Ovary (tissue), 9 donors: ENCODE data around the gene CD300LF. TPM values are rescaled to one million over a fixed set of nuclear protein-coding genes. Genes with fewer than 3 reads are reported as not detected.

Experiments used
- DNase-seq, 5 donors: peaks; one replicate each; pipeline ENCODE4 v3.0.0-alpha.2; 2019 to 2020
- H3K27ac ChIP-seq, 2 donors: fragments of 200-600 bp; one replicate each; pipeline versions ENCODE4 v1.5.1 to v1.8.0; 2019 to 2022
- H3K27me3 ChIP-seq: fragments of 200-600 bp; one replicate; pipeline ENCODE4 v1.8.0; 2022
- H3K36me3 ChIP-seq: fragments of 200-600 bp; sonication (generic); one replicate; pipeline ENCODE4 v1.5.1; 2019
- H3K4me1 ChIP-seq: one replicate; pipeline ENCODE4 v1.8.1; 2013; ENCODE audit warnings: mild to moderate bottlenecking, moderate library complexity; ENCODE audit not compliant: insufficient read depth
- H3K4me3 ChIP-seq: fragments of 200-600 bp; sonication (generic); one replicate; pipeline ENCODE4 v1.5.1; 2017
- H3K9me3 ChIP-seq, 2 donors: fragments of 200-600 bp in 1 of 2; sonication (generic) in 1 of 2; one replicate each; pipeline versions ENCODE4 v1.5.1 to v1.8.1; 2013 to 2019; ENCODE audit warnings: mild to moderate bottlenecking in 1 of 2, moderate library complexity in 1 of 2
- EP300 ChIP-seq: sonication (generic); formaldehyde crosslinking; IDR thresholded peaks from one replicate; pipeline ENCODE4 v1.6.1; 2017; ENCODE audit warnings: antibody characterized with exemption
- POLR2A ChIP-seq: fragments of 450-650 bp; IDR thresholded peaks from one replicate; pipeline ENCODE4 v1.6.1; 2017; ENCODE audit warnings: antibody characterized with exemption, mild to moderate bottlenecking, moderate library complexity
- WGBS, 3 donors: extraction: QIAGEN DNeasy Blood & Tissue Kit in 1 of 3; methylation state at CpG; one replicate each; pipeline versions ENCODE4 v1.1.5 to v1.1.7; 2013 to 2017; 5-methylcytosine and 5-hydroxymethylcytosine counted together
- intact Hi-C, 4 donors: fragments of 100-400 bp; cut with DNase I; formaldehyde crosslinking; loops; one replicate each; pipeline versions ENCODE4 v1.11.0 to v1.15.1; 2022 to 2023
- polyA plus RNA-seq, 2 donors: library from polyadenylated mRNA; stranded (reverse); fragments of 200-250 nt in 1 of 2; fragments of 350-450 nt in 1 of 2; fragmentation: Illumina TruSeq in 1 of 2; extraction: RNeasy Lipid Tissue Mini Kit (QIAGEN cat#74804) in 1 of 2; gene quantifications; one replicate each; pipeline ENCODE4 v1.2.3, GENCODE V29; 2013 to 2014
- total RNA-seq, 7 donors: library from RNA; depleted of rRNA in 2 of 7; stranded (reverse); fragments of >200 nt in 2 of 7; fragmentation: NEBNext Ultra II Directional in 3 of 7; extraction: Animal tissue kit (Norgen Biotek cat#: 25700) in 3 of 7; gene quantifications; one replicate each; pipeline versions ENCODE4 v1.1.0 to v1.2.4, GENCODE V29; 2016 to 2023
- TF ChIP-seq, protein P1 (sequence below), 3 donors: fragments of 450-650 bp in 2 of 3; fragments of 200-600 bp in 1 of 3; IDR thresholded peaks; one replicate each; pipeline versions ENCODE4 v1.5.1 to v1.8.0; 2016 to 2022; ENCODE audit warnings: antibody characterized with exemption in 3 of 3, mild to moderate bottlenecking in 1 of 3
- donor health status: DM: no; HTN: no; CAD: no; lungs with moderate emphysema.
- donor health status: DM: no; HTN: no; CAD: no.
- donor health status: Bipolar disorder and iron deficiency.
- donor health status: DM: yes; HTN: yes; CAD: no.
- donor health status: DM: no; HTN: no; CAD: no.
- donor health status: DM: yes; HTN: yes; CAD: no.

Gene CD300LF
- total and polyA plus RNA-seq, 9 donors, result 0.23 to 3.9 (median 0.39) TPM; not detected in 1

DNA sequence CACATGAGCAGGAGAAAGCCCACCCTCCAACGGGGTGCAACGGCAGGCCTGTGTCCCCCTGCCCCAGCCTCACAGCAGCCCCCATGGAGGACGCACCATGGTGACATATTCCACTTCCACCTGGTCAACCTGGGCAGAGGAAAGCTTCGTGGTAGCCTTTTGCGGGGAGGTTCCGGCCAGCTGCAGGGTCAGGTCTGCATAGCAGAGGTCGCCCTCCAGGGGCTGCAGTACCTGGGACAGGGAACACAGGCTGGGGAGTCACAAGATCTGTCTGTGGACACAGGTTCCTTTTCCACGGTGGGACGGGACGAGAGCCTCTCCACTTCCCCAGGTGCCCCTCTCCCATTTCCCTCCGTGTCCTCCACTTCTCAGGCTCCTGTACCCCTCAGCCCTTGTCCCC is 17.1 kb downstream of the CD300LF start:
- no peak for DNase-seq
- Histone ChIP-seq H3K9me3 (no peaks in the 10 kb centered on the region), H3K4me1 (no peaks in the 10 kb centered on the region), H3K4me3 (no peak overlapping the region), H3K27me3 (no peaks in the 10 kb centered on the region), H3K27ac (no peak overlapping the region), H3K36me3 (no peaks in the 10 kb centered on the region)
- TF ChIP-seq POLR2A (no peak), EP300 (no peak)
- TF ChIP-seq, protein P1, sequence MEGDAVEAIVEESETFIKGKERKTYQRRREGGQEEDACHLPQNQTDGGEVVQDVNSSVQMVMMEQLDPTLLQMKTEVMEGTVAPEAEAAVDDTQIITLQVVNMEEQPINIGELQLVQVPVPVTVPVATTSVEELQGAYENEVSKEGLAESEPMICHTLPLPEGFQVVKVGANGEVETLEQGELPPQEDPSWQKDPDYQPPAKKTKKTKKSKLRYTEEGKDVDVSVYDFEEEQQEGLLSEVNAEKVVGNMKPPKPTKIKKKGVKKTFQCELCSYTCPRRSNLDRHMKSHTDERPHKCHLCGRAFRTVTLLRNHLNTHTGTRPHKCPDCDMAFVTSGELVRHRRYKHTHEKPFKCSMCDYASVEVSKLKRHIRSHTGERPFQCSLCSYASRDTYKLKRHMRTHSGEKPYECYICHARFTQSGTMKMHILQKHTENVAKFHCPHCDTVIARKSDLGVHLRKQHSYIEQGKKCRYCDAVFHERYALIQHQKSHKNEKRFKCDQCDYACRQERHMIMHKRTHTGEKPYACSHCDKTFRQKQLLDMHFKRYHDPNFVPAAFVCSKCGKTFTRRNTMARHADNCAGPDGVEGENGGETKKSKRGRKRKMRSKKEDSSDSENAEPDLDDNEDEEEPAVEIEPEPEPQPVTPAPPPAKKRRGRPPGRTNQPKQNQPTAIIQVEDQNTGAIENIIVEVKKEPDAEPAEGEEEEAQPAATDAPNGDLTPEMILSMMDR (IDR thresholded peaks at IDR 0.05), result no peak
- intact Hi-C loops, result no loop called here
- WGBS, 3 donors, result 72 to 78% (median 76%) methylated on average over 11 of the region's 11 CpGs

DNA sequence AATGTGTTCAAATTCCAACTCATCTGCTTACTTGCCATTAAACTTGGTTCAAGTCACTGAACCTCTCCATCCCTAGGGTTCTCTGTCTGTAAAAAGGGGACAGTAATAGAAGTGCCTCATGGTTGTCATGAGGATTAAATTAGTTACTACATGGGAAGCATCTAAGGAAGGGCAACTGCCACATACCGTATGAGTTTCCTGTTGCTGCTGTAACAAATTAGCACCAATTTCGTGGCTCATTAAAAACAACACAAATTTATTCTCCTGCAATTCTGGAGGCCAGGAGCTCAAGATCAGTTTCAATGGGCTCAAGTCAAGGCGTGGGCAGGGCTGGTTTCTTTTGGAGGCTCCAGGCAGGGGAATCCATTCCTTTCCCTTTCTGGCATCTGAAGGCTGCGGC is 18.6 kb downstream of the CD300LF start:
- no peak overlapping the region for H3K27ac ChIP-seq
- H3K9me3 ChIP-seq, result no peaks in the 10 kb centered on the region
- WGBS, 3 donors, result 80 to 86% (median 80%) methylated on average over 4 of the region's 4 CpGs
- H3K27me3 ChIP-seq, result no peaks in the 10 kb centered on the region
- no peaks in the 10 kb centered on the region for H3K36me3 ChIP-seq
- TF ChIP-seq EP300 (no peak), POLR2A (no peak)
- TF ChIP-seq, protein P1 (IDR thresholded peaks at IDR 0.05), result no peak
- intact Hi-C loops, result no loop called here
- no peak for DNase-seq
- no peak overlapping the region for H3K4me3 ChIP-seq
- H3K4me1 ChIP-seq, result no peaks in the 10 kb centered on the region

- H3K27me3 ChIP-seq, result no peaks in the 10 kb centered on the region
- no peak overlapping the region for H3K27ac ChIP-seq
- WGBS, 3 donors, result 69 to 73% (median 71%) methylated on average over 8 of the region's 8 CpGs
These were observed 21.6 kb downstream of the CD300LF start for GRCh38 chr17:74691151-74691550.

DNA sequence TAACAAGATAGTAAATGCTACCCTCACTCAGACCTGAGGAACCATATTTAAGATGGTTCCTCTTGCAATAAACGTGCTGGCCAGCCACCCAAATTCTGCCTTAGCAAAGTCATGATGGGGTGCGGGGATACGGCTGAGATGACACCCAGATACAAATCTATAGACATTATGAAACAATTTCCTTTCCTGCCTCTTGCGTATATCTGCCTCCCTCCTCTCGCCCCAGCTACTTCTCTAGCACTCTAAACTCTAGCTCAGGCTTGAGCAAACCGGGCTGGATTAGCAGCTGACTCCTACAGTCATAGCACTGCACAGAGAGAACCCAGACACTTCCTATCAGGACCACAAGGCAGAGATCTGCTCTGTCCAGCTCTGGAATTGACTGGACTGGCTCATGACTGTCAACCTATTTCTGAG is 22.3 kb downstream of the CD300LF start:
- TF ChIP-seq, protein P1 (IDR thresholded peaks at IDR 0.05), result no peak
- TF ChIP-seq EP300 (no peak), POLR2A (no peak)
- intact Hi-C loops, result no loop called here
- DNase-seq, result no peak
- Histone ChIP-seq H3K4me3 (no peak overlapping the region), H3K9me3 (no peaks in the 10 kb centered on the region), H3K27me3 (no peaks in the 10 kb centered on the region), H3K27ac (no peak overlapping the region), H3K36me3 (no peaks in the 10 kb centered on the region), H3K4me1 (no peaks in the 10 kb centered on the region)
- WGBS, 3 donors, result 71 to 75% (median 73%) methylated on average over 6 of the region's 6 CpGs

More at GRCh38 chr17:74691151-74691550, 21.6 kb downstream of the CD300LF start:
- DNase-seq, result no peak
- no peak overlapping the region for H3K4me3 ChIP-seq
- intact Hi-C loops, result no loop called here
- H3K36me3 ChIP-seq, result no peaks in the 10 kb centered on the region
- no peaks in the 10 kb centered on the region for H3K9me3 ChIP-seq
- TF ChIP-seq, protein P1 (IDR thresholded peaks at IDR 0.05), result no peak
- no peaks in the 10 kb centered on the region for H3K4me1 ChIP-seq

GRCh38 chr17:74687886-74688285 is 24.8 kb downstream of the CD300LF start:
- H3K36me3 ChIP-seq, result no peaks in the 10 kb centered on the region
- TF ChIP-seq POLR2A, result no peak
- TF ChIP-seq, protein P1 (IDR thresholded peaks at IDR 0.05), result no peak
- no peak for TF ChIP-seq EP300
- no peak overlapping the region for H3K4me3 ChIP-seq
- no peak overlapping the region for H3K27ac ChIP-seq
- H3K4me1 ChIP-seq, result no peaks in the 10 kb centered on the region
- 88 to 90% (median 89%) methylated on average over 3 of the region's 3 CpGs for WGBS, 3 donors
- intact Hi-C loops, result no loop called here
- no peaks in the 10 kb centered on the region for H3K27me3 ChIP-seq
- no peak for DNase-seq
- H3K9me3 ChIP-seq, result no peaks in the 10 kb centered on the region
